Retinal pigment epithelial cell (primary cell): Measurements from ENCODE around the gene GRK5.

Experiments used
- DNase-seq: peaks from one replicate; pipeline ENCODE4 v3.0.0-alpha.2; 2010; ENCODE audit warnings: low read depth
- H3K4me3 ChIP-seq: 2 replicates; pipeline ENCODE4 v1.5.1; 2011; ENCODE audit warnings: mild to moderate bottlenecking, low read length, control low read depth, moderate library complexity
- TF ChIP-seq, protein P1 (sequence below): conservative IDR thresholded peaks from 2 replicates; pipeline ENCODE4 v1.5.1; 2011; ENCODE audit warnings: low read depth, low read length, control low read depth, inconsistent platforms

Gene GRK5

DNA sequence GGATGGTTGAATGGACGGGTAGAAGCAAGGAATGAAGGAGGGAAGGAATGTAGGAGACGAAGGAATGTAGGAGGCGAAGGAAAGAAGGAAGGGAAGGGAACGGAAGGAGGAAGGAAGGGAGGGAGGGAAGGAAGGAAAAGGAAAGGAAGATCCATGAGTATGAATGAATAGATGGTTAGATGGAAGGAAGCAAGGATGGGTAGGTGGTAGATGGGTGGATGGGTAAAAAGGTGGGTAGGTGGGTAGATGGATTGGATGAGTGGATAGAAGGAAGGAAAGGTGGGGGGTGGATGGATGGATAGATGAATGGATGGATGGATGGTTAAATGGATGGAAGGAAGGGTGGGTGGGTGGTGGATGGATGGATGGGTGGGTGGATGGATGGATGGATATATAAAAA lies 257.7 kb downstream of the GRK5 start:
- no peak overlapping the region for H3K4me3 ChIP-seq
- TF ChIP-seq, protein P1, sequence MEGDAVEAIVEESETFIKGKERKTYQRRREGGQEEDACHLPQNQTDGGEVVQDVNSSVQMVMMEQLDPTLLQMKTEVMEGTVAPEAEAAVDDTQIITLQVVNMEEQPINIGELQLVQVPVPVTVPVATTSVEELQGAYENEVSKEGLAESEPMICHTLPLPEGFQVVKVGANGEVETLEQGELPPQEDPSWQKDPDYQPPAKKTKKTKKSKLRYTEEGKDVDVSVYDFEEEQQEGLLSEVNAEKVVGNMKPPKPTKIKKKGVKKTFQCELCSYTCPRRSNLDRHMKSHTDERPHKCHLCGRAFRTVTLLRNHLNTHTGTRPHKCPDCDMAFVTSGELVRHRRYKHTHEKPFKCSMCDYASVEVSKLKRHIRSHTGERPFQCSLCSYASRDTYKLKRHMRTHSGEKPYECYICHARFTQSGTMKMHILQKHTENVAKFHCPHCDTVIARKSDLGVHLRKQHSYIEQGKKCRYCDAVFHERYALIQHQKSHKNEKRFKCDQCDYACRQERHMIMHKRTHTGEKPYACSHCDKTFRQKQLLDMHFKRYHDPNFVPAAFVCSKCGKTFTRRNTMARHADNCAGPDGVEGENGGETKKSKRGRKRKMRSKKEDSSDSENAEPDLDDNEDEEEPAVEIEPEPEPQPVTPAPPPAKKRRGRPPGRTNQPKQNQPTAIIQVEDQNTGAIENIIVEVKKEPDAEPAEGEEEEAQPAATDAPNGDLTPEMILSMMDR, result no peak
- no peak for DNase-seq

GRCh38 chr10:119466076-119466475 lies 258.7 kb downstream of the GRK5 start:
- TF ChIP-seq, protein P1, result no peak
- H3K4me3 ChIP-seq, result no peak overlapping the region
- DNase-seq, result no peak

GRCh38 chr10:119466655-119467054 lies 259.3 kb downstream of the GRK5 start:
- H3K4me3 ChIP-seq, result no peak overlapping the region
- TF ChIP-seq, protein P1, result no peak
- DNase-seq, result no peak

GRCh38 chr10:119468542-119469324 lies 261.4 kb downstream of the GRK5 start:
- H3K4me3 ChIP-seq, result no peak overlapping the region
- DNase-seq, result no peak
- TF ChIP-seq, protein P1, result no peak

GRCh38 chr10:119469325-119469707 lies 261.9 kb downstream of the GRK5 start:
- no peak overlapping the region for H3K4me3 ChIP-seq

GRCh38 chr10:119469846-119470245 lies 262.5 kb downstream of the GRK5 start:
- DNase-seq, result no peak
- no peak overlapping the region for H3K4me3 ChIP-seq
- TF ChIP-seq, protein P1, result no peak

More at GRCh38 chr10:119469325-119469707, 261.9 kb downstream of the GRK5 start:
- TF ChIP-seq, protein P1, result no peak
- DNase-seq, result no peak
